Gastroesophageal sphincter (tissue), 4 donors: Measurements from ENCODE around the gene GMIP. TPM values are rescaled to one million over a fixed set of nuclear protein-coding genes. Genes with fewer than 3 reads are reported as not detected.

Experiments used
- ATAC-seq: fragments of 150-250 bp; one replicate; pipeline ENCODE4 v1.9.1; 2016; ENCODE audit warnings: mild to moderate bottlenecking, moderate library complexity
- H3K27ac ChIP-seq, 4 donors: fragments of 200-600 bp; sonication (generic) in 3 of 4; 1 replicate in 3 of 4; 2 replicates in 1 of 4; pipeline ENCODE4 v1.5.1; 2016 to 2019
- H3K27me3 ChIP-seq: fragments of 200-600 bp; sonication (generic); one replicate; pipeline ENCODE4 v1.5.1; 2019
- H3K36me3 ChIP-seq, 2 donors: fragments of 200-600 bp; sonication (generic); one replicate each; pipeline ENCODE4 v1.5.1; 2019; ENCODE audit warnings: control low read depth in 1 of 2
- H3K4me1 ChIP-seq, 3 donors: fragments of 200-600 bp; sonication (generic); 1 replicate in 2 of 3; 2 replicates in 1 of 3; pipeline ENCODE4 v1.5.1; 2016 to 2019; ENCODE audit warnings: control low read depth in 2 of 3
- H3K4me3 ChIP-seq, 2 donors: fragments of 200-600 bp; sonication (generic); one replicate each; pipeline ENCODE4 v1.5.1; 2019; ENCODE audit warnings: mild to moderate bottlenecking in 1 of 2, moderate library complexity in 1 of 2
- H3K9me3 ChIP-seq, 3 donors: fragments of 200-600 bp; sonication (generic); one replicate each; pipeline ENCODE4 v1.5.1; 2017 to 2019; ENCODE audit warnings: control low read depth in 2 of 3
- CTCF ChIP-seq, 4 experiments: fragments of 200-600 bp in 2 of 4; fragments of 450-650 bp in 2 of 4; sonication (generic) in 1 of 4; IDR thresholded peaks; one replicate each; pipeline ENCODE4 v1.5.1; 2017 to 2019; ENCODE audit warnings: antibody characterized with exemption in 4 of 4, mild to moderate bottlenecking in 2 of 4, moderate library complexity in 2 of 4
- EP300 ChIP-seq: sonication (generic); formaldehyde crosslinking; IDR thresholded peaks from one replicate; pipeline ENCODE4 v1.6.1; 2017; ENCODE audit warnings: antibody characterized with exemption, mild to moderate bottlenecking
- POLR2A ChIP-seq, 2 donors: fragments of 450-650 bp; IDR thresholded peaks; one replicate each; pipeline ENCODE4 v1.6.1; 2017; ENCODE audit warnings: antibody characterized with exemption in 2 of 2, mild to moderate bottlenecking in 2 of 2, moderate library complexity in 1 of 2
- POLR2AphosphoS5 ChIP-seq: sonication (generic); formaldehyde crosslinking; IDR thresholded peaks from one replicate; pipeline ENCODE4 v1.6.1; 2017; ENCODE audit warnings: antibody characterized with exemption
- WGBS, 2 donors: methylation state at CpG; one replicate each; pipeline ENCODE4 v1.1.5; 2018; ENCODE audit warnings: low coverage in 1 of 2; 5-methylcytosine and 5-hydroxymethylcytosine counted together
- total RNA-seq, 4 donors: library from RNA; depleted of rRNA; stranded (reverse); fragments of >200 nt; gene quantifications; one replicate each; pipeline ENCODE4 v1.1.0, GENCODE V29; 2016

The GMIP gene
- total RNA-seq, 4 donors from 2014 or later: 7.7 to 11.2 (median 8.0) TPM

GRCh38 chr19:19626516-19627472, 16.7 kb downstream of the GMIP start:
- peaks cover 30% of the 10 kb centered on the region for H3K27me3 ChIP-seq
- H3K9me3 ChIP-seq: no peaks in the 10 kb centered on the region
- ATAC-seq: no peak
- WGBS, 2 donors: 87 to 100% methylated on average over 1 to 9 of the region's 48 CpGs
- no peak overlapping the region for H3K27ac ChIP-seq
- H3K36me3 ChIP-seq: no peaks in the 10 kb centered on the region
- TF ChIP-seq EP300 (no peak), CTCF (IDR thresholded peaks at IDR 0.05) (no peak), POLR2A (IDR thresholded peaks at IDR 0.05) (no peak), POLR2AphosphoS5 (no peak)
- no peak overlapping the region for H3K4me3 ChIP-seq
- H3K4me1 ChIP-seq: peaks cover 0 to 19% (median 13%) of the 10 kb centered on the region in 3 donors

GRCh38 chr19:19624032-19624570, 19.4 kb downstream of the GMIP start:
- TF ChIP-seq EP300: no peak
- TF ChIP-seq POLR2AphosphoS5: no peak
- no peak for TF ChIP-seq POLR2A (IDR thresholded peaks at IDR 0.05)
- no peak overlapping the region for H3K4me3 ChIP-seq
- ATAC-seq: no peak
- H3K4me1 ChIP-seq: peaks cover 0 to 21% (median 13%) of the 10 kb centered on the region in 3 donors
- no CpG with 5 or more reads among the region's 19 CpGs for WGBS, 2 donors
- no peaks in the 10 kb centered on the region for H3K9me3 ChIP-seq
- H3K36me3 ChIP-seq: no peaks in the 10 kb centered on the region
- peaks cover 30% of the 10 kb centered on the region for H3K27me3 ChIP-seq
- H3K27ac ChIP-seq: no peak overlapping the region

- Histone ChIP-seq H3K27ac (no peak overlapping the region), H3K4me3 (no peak overlapping the region), H3K27me3 (peaks cover 30% of the 10 kb centered on the region), H3K4me1 (peaks cover 0 to 22% (median 10%) of the 10 kb centered on the region in 3 donors), H3K9me3 (no peaks in the 10 kb centered on the region), H3K36me3 (no peaks in the 10 kb centered on the region)
- no peak for ATAC-seq
- no peak for TF ChIP-seq POLR2A (IDR thresholded peaks at IDR 0.05)
- 79 to 89% methylated on average over 3 to 5 of the region's 5 CpGs for WGBS, 2 donors
Measured at GRCh38 chr19:19623383-19623782, 20.1 kb downstream of the GMIP start.

GRCh38 chr19:19619849-19620210, 23.6 kb downstream of the GMIP start:
- WGBS, 2 donors: 62 to 73% methylated on average over 5 to 6 of the region's 7 CpGs

GRCh38 chr19:19619181-19619848, 24.1 kb downstream of the GMIP start:
- peaks cover 0 to 15% (median 0%) of the 10 kb centered on the region in 3 donors for H3K4me1 ChIP-seq
- no peaks in the 10 kb centered on the region for H3K9me3 ChIP-seq
- H3K27ac ChIP-seq: no peak overlapping the region
- WGBS, 2 donors: 41 to 48% methylated on average over 9 to 11 of the region's 21 CpGs
- TF ChIP-seq CTCF (IDR thresholded peaks at IDR 0.05): no peak
- TF ChIP-seq EP300: no peak
- no peak for TF ChIP-seq POLR2AphosphoS5
- TF ChIP-seq POLR2A (IDR thresholded peaks at IDR 0.05): no peak
- no peaks in the 10 kb centered on the region for H3K36me3 ChIP-seq
- peaks cover 47% of the 10 kb centered on the region for H3K27me3 ChIP-seq
- ATAC-seq: no peak
- peak overlapping the region in 1 of 2 donors; percentile 51 for H3K4me3 ChIP-seq

More at GRCh38 chr19:19619849-19620210, 23.6 kb downstream of the GMIP start:
- TF ChIP-seq POLR2A (IDR thresholded peaks at IDR 0.05) (no peak), POLR2AphosphoS5 (no peak), CTCF (IDR thresholded peaks at IDR 0.05) (no peak), EP300 (no peak)
- Histone ChIP-seq H3K4me1 (peaks cover 0 to 15% (median 0%) of the 10 kb centered on the region in 3 donors), H3K27me3 (peaks cover 42% of the 10 kb centered on the region), H3K9me3 (no peaks in the 10 kb centered on the region), H3K36me3 (no peaks in the 10 kb centered on the region), H3K27ac (no peak overlapping the region), H3K4me3 (no peak overlapping the region)
- ATAC-seq: no peak
